GM19463 (cell line): Measurements from ENCODE around the gene AMN.

ENCODE experiments used
- ATAC-seq: cut with Tn5 transposase; IDR thresholded peaks from one replicate; pipeline ENCODE4 v1.9.1; 2021; ENCODE audit warnings: mild to moderate bottlenecking, moderate library complexity; ENCODE audit not compliant: unreplicated experiment

AMN gene

DNA sequence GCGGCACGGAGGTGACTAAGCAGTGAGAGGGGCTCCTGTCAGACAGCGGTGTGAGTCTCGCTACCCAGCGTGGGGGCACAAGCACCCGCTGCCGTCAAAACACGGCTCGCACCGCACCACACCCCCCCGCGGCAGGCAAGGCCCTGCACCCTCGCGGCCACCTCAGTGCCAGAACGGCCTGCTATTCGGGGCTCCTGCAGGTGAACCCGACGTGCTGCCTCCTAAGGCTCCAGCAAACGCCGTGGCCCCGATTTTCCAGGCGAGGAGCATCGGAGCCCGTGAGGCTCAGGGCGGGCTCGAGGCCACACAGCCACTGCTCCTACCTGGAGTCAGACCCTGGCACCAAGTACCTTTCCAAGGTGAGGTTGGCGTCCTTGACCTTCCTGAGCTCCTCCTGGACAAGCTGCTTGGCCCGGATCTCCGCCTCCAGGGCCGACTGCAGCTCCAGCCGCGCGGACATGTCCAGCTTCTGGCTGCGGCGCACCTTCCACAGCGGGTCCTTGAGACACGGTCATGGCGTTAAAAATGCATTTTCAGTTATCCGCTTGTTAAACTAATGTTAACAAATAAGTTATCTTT, 41.8 kb downstream of the AMN start:
- ATAC-seq = no peak

DNA sequence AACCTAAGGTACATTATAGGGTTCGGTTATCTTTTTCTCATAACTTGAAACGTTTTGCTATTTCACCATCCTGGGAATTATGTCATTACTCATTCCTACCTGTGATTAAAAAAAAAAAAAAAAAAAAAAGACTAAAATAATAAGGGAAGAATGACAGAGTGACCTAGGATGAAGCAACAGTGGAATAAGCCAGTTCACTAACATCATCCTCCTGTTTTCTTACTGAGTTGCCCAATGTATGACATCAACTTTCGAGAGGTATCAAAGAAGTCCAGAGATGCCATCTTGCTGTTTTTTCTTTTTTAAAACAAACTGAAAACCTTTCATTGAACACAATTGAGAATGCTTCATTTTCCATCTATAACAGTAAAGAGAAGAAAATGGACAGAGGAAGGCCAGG, 42.8 kb downstream of the AMN start:
- no peak for ATAC-seq

DNA sequence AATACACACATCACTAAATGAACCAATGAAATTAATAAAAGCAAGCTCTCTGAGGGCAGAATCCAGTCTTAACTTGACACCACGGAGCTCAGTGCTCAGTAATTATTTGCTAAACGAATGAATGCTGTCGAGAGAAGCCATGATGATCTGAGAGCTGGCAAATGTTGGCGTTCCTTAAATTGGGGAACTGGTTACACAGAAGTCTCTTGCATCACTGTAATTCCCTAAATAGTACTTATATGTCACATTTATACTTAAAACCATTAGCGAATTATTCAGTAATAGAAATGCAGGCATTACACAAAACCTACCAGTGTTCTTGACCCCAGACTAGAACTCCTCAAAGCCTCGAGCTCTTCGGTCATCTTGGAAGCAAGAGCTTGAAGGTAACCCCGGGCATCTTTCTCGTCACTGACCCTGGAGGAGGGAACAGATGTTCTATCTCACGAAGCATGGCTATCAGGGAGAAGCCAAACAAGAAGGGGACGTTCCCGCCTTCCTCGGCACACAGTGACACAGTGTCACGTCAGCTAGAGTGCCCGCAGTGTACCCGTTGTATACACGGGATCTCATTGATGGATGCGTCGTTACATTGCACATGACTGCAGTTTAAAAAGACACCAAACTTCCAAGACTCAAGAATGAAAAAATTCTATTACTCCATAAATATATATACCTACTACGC, 43.6 kb downstream of the AMN start:
- no peak for ATAC-seq

DNA sequence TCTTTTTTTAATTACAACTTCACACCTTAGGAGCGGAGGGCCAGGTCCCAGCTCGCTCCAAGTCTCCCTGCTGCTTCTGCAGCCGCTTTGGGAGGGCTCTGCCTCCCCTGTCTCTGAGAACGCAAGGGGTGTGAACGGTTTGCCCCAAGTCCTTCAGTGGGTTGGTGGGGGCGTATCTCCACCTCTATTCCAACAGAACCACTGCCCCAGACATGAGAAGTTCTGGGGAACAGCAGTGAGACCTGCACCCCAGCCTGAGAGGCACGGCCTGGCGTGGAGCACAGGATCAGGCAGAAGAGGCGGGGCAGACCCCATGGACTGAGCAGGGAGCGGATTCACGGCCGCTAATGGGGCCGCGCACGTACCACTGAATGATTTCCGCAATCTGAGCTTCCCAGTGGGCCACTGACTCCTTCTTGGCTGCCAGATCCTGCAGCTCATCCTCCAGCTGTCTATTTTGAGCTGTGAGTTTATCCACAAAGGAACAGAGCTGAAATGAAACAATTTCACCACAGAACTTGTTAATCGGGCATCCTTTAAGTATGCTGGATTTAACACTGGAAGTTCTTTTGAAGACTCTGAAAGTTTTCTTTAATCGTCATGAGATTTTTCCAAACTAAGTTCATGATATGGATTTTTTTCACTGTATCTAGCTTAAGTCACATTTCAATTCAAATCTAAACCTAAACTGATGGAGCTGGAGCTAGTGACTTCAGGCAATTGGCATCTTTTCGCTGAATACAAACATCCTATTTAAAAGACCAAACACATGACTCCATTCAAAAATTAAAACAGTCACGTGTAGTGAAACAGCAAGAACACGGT, 44.4 kb downstream of the AMN start:
- no peak for ATAC-seq

DNA sequence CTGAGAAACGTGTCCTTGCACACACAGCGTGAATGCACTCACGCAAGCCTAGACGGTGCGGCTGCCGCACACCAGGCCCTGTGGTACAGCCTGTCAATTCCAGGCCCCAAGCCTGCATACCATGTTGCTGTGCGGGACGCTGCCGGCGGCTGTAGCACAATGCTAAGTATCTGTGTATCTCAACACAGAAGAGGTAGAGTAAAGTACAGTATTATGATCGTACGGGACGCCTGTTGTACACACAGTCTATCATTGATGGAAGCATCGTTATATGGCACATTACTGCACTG, 45.0 kb downstream of the AMN start:
- ATAC-seq = no peak

DNA sequence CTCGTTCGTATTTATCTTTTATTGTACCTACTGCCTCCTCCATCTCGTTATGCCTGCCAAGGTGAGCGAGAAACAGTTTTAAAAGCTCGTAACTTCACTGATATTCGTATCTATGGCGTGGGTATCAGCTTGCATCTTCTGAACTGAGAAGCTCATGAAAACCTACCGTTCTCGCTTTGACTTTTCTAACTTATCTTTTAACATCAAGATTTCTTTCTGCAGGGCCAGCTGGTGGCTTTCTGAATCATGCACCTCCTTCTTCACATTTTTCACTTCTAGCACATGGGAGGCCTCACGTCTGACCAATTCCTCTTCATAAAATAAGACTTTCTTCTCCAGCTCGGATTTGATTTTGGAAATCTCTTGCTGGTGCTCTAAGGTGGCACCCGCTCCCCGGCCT, 45.8 kb downstream of the AMN start:
- ATAC-seq = no peak

DNA sequence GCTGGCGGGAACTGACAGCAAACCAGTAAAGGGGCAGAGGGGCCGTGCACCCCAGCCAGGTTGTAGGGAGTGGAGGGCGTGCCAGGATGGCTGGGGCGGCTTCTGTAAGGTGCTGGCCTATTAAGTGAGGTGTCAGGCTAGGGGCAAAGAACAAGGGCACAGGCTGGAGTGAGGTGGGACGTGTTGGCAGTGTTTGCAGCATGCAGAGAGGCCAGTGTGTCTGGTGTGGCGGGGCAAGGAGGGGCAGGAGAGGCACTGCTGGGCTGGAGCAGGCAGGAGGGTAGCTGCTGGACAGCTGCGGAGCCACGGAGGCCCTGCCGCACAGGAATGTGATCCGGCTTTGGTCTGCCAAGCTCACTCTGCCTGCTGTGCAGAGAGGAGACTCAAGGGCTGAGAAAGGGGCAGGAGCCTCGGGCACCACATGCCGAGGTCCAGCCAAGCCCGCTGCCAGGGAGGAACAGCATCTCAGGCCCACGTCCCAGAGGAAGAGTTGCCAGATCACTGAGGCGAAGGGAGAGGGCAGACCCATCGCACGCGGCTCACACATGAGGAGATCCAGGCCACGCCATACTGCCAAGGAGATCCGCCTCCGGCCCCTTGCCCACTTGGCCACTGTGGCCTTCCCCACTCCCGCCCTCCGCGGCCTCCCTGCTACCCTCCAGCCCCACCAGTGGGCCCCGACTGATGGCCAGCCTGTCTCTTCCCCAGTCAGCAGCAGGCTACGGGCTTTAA, 46.8 kb downstream of the AMN start:
- ATAC-seq = no peak

DNA sequence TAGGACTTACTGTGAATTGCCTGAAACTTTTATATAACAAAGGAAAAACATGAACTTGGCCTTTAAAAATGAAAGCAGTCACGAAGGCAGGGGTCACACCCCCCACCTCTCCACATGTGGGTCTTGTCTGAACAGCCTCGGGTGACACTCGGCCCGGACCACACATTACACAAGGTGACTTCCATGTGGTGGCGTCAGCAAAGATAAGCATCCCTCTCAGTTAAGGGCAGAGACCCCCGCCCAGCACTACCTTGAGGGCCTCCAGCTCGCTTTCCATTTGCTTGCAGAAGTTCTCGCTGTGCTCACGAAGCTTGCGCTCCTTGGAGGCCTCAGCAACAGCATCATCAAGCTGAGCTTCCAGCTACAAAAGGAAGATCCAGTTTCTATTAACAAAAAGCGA, 47.4 kb downstream of the AMN start:
- no peak for ATAC-seq

DNA sequence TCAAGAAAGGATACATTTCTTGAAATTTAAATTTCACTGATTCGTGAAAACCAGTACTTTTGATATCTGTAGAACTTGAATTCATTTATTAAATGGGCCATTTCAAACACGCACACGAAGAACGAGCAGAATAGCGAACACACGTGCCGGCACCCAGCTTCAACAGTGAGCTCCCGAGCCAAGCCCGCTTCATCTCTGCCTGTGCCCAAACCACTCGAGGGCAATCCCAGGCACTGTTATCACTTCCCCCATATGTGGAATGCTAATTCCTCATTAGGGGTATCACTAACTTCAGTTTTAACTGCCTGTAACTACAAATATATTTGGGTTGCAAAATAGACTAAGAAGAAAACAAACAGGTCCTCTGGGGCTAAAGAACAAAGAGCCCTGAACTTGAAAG, 48.0 kb downstream of the AMN start:
- no peak for ATAC-seq

DNA sequence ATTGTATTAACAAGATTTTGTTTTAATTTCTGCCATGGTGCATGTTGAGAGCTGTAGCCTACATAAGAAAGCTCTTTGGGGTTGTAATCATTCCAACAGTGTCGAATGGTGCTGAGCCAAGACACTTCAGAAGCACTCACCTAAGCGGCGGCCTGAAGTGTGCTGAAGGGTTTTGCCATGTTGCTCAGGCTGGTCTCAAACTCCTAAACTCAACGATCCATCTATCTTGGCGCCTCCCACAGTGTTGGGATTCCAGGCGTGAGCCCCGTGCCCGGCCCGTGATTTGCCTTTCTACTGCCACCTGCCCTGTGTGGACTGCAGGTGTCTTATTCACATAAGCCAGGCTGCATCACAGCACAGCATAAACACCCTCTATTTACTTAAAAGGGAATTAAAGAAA, 48.9 kb downstream of the AMN start:
- ATAC-seq = no peak

DNA sequence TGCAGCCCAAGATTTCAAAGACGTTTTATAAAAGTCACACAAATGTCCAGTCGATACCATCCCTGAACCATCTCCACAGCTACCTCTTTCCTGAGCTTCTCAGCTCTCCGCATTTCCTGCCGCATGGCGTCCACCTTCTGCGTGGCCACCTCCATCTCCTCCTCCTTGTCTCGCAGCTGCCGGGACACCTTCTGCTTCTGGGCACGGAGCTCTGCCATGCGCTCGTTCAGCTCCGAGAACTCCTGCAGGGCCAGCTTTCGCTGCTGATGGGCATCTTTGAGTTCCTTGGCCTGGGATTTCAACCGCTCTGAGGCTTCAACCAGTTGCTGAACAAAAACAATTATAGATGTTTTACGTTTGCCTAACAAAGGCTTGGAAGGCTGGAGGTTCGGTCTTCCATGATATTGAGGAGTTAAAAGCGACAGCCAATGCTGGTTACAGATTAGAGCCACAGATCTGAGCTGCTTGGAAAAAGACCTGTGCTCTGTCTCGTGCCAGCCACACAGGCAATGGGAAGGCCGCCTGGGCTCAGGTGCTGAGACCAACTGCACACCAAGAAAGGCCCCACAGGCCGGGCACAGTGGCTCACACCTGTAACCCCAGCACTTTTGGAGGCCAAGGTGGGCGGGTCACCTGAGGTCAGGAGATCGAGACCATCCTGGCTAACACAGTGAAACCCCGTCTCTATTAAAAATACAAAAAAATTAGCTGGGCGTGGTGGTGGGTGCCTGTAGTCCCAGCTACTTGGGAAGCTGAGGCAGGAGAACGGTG, 49.6 kb downstream of the AMN start:
- ATAC-seq = no peak

DNA sequence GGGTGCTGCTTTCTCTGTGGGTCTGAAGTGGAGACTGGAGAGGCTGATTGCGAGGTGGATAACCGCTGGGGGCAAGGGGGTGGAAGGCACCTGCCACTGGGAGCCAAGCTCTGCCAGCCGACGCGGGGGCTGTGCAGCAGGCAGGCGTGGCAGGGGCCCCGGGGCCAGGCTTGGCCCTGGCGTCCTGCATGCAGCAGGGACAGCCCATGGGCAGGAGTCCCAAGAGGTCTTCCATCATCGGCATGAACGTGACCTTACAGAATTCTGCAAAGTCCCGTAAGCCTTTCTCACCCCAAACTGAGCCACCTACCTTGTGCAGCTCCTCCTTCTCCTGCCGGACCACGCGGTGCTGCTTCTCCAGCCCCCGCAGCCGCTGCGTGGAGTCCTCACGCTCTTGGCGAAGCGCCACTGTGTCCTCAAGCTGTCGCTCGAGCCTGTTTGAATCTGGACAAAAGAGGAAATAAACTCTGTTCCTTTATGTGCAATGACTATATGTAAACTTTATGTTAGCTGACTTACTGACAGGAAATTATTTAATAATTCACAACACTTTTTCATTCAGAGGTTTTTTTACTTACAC, 51.3 kb downstream of the AMN start:
- no peak for ATAC-seq

DNA sequence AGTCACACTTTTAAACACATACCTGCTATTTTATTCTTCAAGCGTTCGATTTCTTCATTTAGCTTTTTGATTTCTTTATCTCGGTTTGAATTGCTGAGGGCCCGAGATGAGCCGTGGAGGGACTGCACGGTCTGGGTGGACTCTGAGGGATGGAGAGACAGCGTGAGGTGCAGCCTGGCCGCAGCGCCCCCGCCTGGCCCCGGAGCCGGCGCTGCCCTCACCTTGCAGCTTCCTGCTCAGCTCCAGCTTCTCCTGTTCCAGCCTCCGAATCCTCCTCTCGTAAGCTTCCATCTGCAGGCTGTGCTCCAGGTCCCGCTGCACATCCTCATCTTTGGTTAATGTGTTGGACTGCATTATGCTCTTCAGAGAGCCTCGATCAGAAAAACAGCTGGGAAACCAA, 53.2 kb downstream of the AMN start:
- ATAC-seq = no peak

DNA sequence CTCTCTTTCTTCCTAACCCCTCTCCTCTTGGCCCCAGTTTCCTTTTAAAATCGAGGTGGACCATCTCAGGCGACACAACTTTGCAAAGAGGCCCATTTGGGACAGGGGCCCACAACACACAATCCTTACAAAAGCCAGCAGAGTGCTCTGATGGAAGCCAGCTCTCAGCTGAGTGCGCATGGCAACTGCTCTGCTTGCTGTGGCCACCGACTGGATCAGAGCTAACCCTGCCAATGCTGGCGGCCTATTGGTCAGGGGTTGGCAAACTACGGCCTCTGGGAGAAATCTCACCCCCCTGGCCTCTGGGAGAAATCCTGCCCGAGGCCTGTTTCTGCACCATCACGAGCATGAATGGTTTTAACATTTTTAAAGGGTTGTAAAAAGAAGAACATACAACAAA, 55.0 kb downstream of the AMN start:
- ATAC-seq = no peak

DNA sequence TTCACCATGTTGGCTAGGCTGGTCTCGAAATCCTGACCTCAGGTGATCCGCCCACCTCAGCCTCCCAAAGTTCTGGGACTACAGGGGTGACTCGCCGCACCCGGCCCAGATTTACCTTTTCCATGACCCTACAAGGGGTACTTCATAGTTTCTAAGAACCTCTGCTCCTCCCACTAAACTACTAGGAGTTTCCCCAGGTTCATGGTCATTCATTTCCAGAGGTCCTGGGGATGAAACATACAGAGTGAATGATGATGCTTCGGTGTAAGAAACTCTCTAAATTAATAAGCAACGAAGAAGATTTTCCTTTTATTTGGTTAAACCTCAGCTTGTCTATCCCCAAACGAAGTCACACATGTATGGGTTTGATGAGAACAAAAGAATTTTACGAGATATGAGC, 56.9 kb downstream of the AMN start:
- ATAC-seq = no peak

DNA sequence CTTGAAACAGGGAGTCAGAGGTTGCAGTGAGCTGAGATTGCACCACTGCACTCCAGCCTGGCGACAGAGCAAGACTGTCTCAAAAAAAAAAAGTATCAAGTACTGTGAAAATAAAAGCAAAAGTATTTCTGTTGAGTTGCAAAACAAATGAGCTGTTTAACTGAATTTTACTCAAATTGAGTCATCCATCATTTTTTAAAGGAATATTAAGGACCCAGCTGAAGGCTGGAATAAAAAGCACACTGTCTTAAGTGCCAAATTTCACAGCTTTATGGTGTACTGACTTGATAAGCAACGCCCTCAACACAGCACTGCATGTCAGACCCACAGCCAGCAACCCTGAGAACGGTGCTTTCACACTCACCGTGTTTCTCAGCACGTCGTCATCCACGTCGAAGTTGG, 57.9 kb downstream of the AMN start:
- ATAC-seq = no peak
